NCI-H2107 (cell line): ENCODE measurements around the gene RASA3.
"Not testable (repeated sequence)": the region's sequence is repeated elsewhere in the genome, so short reads cannot be mapped to it uniquely, and the experiment has no call there.

Experiments used
- DNase-seq: peaks from one replicate; lab custom pipeline; 2025; lab: John Stamatoyannopoulos, UW

RASA3 gene

DNA sequence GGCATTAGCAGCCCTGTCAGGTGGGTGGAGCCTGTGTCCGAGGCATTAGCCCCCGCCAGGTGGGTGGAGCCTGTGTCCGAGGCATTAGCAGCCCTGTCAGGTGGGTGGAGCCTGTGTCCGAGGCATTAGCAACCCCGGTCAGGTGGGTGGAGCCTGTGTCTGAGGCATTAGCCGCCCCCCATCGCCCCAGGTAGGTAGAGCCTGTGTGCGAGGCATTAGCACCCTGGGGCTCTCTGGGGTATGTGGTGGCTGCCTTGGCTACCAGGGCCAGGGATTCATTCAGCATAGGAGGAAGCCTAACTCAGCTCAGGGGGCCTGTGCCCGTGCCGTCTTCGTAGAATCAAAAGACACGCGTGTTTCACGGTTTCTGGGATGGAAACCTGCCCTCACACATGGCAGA is 112.3 kb downstream of the RASA3 start:
- DNase-seq: not testable (repeated sequence)

DNA sequence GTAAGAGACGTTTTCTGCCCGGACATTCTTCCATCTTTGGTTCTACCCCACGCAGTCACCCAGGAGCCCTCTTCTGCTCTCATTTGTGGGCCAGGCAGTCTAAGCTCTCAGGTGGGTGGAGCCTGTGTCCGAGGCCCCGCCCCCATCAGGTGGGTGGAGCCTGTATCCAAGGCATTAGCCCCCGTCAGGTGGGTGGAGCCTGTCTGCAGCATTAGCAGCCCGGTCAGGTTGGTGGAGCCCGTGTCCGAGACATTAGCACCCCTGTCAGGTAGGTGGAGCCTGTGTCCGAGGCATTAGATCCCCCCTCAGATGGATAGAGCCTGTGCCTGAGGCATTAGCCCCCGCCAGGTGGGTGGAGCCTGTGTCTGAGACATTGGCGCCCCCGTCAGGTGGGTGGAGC is 113.1 kb downstream of the RASA3 start:
- no peak for DNase-seq

DNA sequence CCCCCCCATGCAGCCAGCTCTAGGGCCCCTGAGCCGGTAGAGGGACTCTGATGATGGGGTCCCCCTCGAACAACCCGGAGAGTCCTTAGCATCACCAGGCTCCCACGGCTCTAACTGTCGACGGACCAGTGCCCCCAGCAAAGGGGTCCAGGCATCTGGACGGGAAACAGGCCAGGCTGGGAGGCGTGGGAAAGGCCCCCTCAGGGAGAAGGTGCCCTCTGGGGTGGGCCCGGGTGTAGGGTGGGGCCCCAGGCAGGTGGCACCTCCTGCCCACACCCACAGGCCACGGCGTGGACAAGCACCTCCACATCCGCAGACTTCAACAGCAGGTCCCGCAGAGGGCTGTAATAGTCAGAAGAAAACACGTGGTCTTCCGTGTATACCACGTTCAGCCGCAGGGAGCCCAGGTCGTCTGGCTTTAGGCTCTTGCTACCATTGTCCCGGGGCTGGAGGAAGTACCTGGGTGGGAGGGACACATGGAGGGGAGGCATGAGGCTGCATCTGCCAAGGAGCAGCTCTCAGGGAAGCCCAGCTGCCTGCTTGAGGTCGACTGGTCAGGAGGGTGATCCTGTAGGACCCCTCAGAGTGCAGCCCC is 113.9 kb downstream of the RASA3 start:
- no peak for DNase-seq

DNA sequence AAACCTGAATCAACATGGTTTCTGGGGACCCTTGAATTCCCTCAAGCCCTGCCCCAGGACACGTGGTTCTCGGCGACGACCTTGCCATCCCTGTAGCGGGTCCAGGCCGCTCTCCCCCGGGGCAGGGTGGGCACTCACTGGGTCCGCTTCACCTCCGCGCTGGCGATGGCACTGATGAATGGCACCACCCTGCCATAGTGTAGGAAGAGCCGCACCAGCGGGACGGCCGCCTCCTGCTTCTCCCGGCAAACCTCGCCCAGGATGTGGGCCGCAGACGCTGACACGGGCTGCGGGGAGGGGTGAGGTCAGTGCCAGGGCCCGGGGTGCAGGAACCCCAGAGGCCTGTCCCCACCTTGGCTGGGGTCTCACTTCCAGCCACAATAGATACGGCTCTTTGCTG is 114.5 kb downstream of the RASA3 start:
- no peak for DNase-seq

DNA sequence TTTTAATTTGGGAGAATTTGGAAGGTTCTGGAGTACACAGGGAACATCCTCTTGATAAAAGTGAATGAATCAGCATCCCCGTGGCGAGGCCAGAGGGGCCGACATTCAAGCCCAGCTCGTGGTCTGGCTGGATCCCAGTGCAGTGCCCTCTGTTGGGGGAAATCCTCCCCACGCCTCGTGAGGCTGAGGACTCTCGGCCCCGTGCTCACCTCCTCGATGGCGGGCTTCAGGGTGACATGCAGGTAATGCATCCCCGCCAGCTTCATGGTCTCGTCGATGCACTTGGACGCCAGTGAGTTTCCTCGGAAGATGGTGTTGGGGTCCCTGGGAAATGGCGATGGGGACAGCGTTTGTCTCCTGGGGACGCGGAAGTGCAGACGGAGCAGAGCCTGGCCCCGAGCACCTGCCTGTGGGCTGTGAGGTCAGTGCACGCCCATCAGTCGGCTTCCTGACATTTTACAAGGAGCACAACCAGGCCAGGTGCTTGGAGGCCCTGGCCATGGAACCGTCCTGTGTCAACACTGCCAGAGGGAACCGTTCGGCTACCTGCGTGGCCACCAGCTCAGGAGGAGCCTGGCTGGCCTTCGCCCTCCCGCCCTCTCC is 115.3 kb downstream of the RASA3 start:
- no peak for DNase-seq

DNA sequence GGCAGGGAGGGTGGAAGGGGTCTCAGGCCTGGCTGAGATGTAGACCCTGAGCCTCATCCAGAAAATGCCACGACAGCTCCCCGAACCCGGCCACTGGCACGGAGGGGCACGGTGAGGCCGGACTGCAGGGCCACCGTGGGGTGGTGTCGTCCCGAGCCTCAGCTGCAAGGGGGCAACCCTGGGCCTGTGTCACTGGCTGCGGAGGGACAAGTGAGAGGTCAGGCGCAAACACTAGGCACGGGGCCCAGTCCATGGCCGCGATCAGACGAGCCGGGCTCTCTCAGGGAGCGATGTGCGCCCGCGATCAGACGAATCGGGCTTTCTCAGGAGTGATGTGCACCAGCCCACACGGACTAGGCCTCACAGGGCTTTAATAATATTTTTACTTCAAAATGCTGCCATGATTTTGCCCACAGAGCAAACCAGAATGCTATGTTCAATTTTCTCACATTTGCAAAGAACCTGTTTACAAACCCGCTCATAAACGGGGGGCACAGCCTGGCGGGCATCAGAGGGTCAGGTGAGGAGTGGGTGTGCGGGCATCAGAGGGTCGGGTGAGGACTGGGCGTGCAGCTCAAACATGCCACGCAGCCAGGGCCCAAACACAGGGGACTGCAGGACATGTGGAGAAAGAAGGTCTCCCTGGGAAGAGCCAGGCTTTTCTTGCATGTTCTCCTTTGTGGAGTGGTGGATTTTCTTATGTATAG is 115.9 kb downstream of the RASA3 start:
- DNase-seq: no peak

DNA sequence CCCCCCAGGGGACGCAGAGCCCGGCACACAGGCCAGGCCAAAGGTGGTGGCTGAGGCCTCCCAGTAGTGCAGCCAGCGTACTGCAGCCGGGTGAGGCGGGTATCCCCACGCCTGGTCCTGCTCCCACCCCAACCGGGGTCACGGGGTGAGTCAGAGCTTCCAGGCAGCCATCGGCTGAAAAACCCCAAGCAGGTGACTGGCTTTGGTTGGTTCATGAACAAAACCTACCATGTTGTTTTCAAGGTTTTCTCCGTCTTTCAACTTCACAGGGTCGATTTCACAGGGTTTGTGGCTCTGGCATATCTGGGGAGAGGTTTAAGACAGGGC is 116.5 kb downstream of the RASA3 start:
- DNase-seq: no peak

DNA sequence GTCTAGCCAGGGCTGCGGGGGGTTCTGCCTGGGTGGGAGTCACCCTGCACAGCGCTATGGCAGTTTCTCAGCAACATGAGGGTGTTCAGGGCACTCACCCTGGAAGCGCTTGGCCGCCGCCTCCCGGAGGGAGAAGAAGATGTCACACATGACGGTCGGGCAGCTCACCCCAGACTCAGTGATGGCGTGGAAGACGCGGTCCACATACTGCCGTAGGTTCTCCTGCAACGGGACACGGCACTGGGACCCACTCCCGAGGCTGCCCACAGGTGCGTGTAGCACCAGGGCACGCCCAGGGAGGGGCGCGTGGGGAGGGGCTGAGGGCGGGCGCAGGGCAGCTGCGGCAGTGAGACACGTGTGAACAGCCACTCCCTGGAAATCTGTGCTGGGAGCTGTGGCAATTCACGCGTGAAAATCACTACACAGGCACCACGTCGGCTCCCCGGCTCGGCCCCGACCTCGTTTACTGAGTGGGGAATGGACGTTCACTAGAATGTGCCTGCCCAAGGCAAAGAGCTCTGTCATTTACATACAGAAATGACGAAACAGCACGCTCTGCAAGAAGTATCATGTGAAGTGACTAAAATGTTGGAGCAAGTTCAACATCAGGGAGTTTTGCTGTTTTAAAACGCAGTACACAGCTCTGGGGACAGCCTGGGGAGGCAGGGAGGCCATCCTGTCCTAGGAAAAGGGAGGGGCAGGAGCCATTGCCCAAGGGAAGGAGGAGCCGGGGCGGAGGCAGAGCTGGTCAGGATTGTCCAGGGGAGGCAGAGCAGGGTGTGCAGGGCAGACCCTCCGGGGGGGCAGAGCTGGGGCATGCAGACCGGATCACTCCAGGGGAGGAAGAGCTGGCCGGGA is 117.1 kb downstream of the RASA3 start:
- no peak for DNase-seq

DNA sequence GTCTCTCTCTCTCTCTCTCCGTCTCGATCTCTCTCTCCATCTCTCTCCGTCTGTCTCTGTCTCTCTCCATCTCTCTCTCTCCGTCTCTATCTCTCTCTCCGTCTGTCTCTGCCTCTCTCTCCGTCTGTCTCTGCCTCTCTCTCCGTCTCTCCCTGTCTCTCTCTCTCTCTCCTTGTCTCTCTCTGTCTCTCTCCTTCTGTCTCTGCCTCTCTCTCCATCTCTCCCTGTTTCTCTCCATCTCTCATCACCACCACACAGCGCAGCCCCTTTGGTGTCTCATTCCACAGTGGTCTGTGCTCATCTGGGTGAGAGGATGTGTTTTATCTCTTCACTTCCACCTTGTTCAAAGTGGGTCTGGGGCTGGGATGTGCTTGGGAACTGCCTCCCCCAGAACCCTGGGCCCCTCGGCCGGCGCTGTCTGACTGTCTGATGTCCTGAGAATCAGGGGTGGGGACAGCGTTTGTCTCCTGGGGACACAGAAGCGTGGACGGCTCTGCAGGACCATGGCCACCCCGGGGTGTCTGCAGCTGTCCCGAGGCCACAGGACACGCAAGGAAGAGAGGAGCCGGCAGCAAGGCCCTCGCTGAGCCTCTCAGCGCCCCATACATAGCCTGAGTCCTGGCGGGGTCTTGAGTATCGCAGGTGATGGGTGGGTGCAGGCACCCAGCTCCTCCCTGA is 118.3 kb downstream of the RASA3 start:
- DNase-seq: no peak

DNA sequence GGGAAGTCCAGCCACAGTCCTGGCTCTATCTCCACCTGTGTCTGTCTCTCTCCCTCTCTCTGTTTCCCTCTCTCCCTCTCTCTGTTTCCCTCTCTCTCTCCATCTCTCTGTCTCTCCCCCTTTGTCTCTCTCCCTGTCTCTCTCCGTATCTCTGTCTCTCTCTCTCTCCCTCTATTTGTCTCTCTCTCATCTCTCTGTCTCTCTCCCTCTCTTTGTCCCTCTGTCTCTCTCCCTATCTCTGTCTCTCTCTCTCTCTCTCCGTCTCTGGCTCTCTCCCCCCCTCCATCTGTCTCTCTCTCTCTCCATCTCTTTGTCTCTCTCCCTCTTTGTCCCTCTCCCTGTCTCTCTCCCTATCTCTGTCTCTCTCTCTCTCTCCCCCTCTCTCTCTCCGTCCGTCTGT is 119.1 kb downstream of the RASA3 start:
- no peak for DNase-seq

DNA sequence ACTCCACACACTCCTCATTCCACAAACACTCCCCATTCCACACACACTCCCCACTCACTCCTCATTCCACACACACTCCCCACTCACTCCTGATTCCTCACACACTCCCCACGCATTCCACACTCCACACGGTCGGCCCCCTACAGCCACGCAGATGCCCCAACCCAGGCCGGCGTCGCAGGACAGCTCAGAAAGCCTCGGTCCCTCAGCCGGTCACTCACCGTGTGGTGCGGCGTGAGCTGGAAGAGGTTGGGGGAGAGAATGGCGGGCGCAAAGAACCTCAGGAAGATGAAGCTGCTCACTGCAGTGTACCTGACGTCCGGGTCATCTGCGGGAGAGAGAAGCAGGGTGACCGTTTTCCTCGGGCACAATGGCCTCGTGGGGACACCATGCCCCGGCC is 119.5 kb downstream of the RASA3 start:
- DNase-seq: no peak

DNA sequence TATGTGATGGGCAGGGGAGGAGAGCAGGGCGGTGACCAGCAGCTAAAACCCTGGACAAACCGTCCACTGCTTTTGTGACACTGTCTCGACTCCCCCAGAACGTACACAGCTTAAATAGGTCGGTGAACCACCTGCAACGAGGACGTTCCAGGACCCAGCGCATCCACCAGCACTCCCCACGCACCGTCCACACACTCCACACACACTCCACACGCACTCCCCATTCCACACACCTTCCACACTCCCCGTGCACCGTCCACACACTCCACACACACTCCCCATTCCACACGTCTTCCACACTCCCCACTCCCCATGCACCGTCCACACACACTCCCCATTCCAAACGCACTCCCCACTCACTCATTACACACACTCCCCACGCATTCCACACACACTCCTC is 120.3 kb downstream of the RASA3 start:
- DNase-seq: no peak

DNA sequence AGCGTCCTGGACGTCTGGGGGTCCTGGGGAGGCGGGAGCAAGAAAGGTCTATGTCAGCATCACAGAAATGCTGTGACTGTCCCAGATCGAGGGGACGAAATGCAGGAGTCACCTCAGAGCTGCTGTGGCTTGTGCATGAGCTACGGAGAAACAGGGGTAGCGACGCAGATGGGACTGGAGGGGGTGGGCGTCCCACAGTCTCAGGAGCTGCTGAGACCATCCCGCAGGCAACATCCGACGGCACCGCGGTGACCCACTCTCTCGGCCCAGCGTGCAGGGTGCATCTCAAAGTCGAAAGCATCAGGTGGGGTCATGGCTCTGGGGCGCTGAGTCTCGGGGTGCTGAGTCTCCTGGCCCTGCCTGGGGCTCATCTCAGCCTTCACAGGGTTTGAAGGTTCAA is 121.2 kb downstream of the RASA3 start:
- DNase-seq: no peak

DNA sequence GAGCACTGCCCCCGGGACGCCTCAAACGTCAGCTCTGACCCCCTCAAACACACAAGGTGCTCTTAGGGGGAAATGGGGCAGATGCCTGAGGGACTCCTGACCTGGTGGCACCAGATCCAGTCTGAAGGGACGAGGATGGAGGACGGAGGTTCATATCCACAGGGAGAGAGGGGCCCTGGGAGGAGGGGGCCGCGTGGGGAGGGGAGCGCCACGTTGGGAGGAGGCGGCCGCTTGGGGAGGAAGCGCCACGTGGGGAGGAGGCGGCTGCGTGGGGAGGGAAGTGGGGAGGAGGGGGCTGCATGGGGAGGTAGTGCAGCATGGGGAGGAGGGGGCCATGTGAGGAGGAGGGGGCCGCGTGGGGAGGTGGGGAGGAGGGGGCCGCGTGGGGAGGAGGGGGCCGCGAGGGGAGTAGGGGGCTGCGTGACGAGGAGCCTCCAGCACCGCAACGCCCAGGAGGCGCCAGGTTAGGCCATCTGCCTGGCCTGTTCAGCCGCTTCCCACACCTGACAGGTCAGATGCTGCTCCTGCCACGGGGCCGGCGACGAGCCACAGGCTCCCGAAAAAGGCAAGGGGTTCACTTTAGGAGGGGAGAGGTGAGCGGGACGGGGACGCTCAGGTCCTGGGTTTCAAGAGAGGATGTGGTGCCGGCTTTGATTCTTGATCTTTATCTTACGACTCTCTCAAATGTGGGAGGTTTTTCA is 121.9 kb downstream of the RASA3 start:
- DNase-seq: no peak

DNA sequence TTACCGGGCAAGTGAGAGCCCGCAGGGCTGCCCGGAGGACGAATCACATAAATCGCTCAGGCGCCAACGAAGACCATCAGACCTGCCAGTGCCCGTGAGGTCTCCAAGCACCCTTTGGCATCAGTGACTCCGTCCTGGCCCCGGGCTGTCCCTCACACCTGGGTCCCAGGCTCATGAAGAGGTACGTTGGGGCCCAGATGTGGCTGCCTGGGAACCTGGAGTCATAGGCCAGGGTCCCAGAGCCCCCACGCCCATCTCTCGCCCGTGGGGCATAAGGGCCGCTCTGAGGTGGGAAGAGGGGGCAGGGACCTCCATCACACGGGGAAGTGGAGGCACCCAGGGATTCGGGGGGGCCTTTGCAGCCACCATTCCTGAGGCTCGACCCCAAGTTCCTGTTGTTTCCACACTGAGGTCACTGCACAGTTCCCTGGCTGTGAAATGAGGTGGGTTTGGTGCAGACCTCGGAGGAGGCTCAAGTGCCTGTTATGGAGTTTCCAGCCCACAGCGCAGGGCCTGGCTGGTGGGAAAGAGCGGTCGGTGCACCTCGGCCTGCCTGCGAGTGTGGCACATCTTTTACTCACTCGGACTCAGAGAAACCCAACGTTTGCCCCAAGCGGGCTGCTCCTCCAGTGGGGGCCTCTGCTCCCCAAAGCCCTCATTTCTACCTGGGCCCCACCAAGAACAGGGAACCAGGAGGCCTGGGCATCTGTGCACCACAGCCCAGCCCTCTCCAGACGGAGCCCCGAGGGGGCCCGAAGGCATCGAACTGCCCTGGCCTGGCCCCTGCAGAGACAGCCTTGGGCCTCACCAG is 122.6 kb downstream of the RASA3 start:
- no peak for DNase-seq

DNA sequence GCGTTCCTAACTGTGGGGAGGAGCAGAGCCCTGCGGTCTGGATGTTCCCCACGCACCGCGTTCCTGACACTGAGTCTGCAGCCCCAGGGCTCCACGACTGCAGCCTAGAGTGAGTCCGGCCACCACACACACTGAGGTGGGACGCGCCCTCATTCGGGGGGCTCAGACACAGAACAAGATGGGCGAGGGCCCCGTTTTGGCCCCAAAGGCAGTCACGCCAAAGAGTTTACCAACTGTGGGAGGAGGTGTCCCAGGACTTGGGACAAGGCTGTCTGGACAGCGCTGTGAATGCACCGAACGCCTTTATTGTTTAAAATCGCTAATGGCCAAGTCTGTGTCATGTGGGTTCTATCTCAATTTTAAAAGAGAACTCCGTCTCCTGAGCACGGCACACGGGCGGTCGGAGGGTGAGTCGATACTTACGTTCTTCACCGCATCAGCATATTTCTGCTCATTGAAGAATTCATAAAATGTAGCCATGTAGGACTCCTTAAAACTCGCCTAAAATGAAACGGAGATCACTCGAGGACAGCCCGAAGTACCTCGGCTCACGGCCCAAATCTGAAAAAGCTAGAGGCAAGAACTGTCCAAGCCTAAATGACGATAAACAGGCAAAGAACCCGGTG is 123.3 kb downstream of the RASA3 start:
- DNase-seq: no peak

DNA sequence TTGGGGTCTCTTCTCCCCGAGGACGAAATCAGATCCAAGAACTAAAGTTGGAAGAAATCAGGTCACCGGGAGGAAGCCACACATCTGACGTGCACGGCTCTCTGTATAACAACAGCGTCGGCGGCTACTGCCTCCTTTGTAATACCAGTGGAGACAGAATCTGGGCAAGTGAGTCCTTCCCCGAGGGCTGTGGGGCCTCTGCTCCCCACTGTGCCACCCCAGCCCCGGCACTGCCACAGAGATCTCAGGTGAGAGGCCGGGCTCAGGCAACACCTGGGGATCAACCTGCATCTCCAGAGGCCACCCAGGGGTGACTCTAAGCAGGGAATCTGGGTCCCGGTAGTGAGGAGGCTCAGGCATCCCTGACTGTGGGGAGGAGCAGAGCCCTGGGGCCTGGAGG is 124.9 kb downstream of the RASA3 start:
- DNase-seq: no peak

DNA sequence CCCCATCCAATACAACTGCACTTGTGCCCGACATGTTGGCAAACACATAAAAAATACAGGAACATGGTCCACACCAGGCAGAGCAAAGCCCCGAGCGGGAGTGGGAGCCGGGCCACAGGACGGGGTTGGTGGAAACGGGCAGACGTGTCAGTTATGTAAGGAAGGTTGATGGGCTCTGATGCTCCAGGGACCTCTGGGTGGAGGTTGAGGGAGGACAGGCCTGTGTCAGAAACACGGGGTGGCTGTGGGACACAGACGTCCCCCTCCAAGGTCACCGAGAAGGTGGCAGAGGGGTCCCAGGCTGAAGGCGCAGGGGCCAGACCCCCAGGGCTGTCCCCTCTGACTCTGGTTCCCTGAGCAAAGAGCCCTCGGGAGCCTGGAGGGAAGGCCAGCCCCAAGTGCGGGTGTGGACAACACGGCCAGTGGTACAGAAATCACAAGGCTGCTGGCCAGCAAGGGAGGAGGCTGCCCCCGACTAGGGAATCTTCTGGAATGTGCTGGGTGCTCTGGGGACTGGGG is 127.2 kb downstream of the RASA3 start:
- DNase-seq: no peak

DNA sequence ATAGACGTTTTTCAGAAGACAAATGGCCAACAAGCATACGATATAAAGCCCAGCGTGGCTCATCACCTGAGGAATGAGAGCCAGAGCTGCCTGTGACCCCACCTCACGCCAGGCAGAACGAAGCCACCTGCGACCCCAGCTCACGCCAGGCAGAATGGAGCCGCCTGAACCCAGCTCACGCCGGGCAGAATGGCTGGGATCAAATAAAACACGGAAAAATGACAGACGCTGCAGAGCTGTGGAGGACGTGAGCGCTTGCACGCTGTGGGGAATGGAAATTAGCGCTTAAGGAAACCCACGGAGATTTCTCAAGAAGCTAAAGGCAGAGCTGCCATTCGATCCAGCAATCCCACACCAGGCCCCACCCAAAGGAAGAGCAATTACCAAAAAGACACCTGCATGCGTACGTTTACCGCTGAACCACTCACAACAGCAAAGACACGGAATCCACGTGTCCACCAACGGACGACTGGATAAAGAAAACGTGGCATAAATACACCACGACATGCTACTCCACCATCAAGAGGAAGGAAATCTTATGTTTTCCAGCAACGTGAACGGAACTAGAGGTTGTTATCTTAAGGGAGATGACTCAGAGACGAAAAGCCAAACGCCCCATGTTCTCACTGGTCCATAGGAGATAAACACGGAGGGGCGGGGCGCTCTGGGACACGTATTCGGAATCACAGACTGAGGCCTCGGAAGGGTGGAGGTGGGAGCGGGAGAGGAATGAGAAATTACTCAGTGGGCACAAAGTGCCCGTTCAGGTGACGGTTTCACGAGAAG is 127.8 kb downstream of the RASA3 start:
- no peak for DNase-seq
